GM18517 (cell line): ENCODE data around the gene POM121.
A peak's percentile ranks its signal among the peaks of the same experiment; 100 is the strongest.
"Not testable (repeated sequence)": the region's sequence is repeated elsewhere in the genome, so short reads cannot be mapped to it uniquely, and the experiment has no call there.

ENCODE experiments used
- ATAC-seq: cut with Tn5 transposase; IDR thresholded peaks from one replicate; pipeline ENCODE4 v1.9.1; 2021; ENCODE audit warnings: mild to moderate bottlenecking, moderate library complexity; ENCODE audit not compliant: unreplicated experiment

The POM121 gene

DNA sequence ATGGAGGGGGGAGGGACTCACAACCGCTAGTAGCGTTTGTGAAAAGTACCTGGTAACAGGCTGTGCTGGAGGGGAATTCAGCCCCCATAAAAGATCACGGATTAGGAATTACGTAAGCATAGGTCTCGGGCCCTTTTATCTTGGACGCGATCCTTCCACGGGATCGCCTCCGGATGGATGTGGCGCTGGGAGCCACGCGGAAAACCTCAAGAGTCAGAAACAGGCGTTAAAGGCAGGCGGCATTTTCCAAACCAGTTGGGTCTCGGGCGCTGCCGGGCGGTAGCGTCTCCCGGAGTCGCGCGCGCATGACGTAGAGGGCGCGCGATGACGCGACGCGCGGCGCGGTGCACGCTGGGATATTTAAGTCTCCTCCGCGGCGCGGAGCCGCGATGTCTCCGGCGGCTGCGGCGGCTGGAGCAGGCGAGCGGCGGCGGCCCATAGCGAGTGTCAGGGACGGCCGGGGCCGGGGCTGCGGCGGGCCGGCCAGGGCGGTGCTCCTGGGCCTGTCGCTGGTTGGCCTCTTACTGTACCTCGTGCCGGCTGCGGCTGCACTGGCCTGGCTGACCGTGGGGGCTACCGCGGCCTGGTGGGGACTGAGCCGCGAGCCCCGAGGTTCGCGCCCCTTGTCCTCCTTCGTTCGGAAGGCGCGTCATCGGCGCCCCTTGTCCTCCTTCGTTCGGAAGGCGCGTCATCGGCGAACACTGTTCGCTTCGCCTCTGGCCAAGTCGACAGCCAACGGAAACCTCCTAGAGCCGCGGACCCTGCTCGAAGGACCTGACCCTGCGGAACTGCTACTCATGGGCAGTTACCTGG is at the start of gene POM121:
TSS of gene POM121 (plus strand) at position 363 of the 813 bp plus-strand sequence. CDS start at position 390, 27 bp downstream.
- ATAC-seq = peak; percentile 73

DNA sequence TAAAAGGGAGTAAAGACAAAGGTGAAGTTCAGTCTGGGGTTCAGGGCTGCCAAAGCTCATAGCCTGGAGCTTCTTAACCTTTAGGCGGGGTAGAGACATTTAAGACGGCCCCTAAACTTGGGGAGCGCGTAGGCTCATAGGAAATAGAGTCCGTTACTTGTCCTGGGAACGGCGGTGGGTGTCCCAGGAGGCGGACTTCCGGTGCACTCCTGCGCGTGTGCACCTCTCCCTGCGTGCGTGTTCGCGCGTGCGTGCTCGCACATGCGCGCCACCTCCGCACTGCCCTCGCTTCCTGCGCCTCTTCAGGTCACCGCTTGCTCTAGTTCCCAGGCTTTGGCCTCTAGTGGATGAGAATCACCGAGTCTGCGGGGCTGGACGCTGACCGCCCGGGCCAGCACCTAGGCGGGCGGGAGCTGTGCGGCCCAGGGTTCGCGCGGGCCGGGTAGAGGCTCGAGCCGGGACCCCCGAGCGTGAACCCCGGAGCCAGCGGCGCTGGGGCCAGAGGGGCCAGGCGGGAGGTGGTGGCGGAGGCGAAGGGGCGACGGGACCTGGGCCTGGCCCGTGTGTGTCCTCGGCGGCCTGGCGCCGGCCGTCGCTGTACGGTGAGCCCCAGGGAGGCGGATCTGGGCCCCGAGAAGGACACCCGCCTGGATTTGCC is 45.7 kb upstream of the POM121 start:
- peak; percentile 98 for ATAC-seq

GRCh38 chr7:72879737-72880215 is 45.1 kb upstream of the POM121 start:
- ATAC-seq = not testable (repeated sequence)

GRCh38 chr7:72891750-72892149 is 33.1 kb upstream of the POM121 start:
- ATAC-seq = not testable (repeated sequence)

GRCh38 chr7:72904740-72905139 is 20.2 kb upstream of the POM121 start:
- not testable (repeated sequence) for ATAC-seq

DNA sequence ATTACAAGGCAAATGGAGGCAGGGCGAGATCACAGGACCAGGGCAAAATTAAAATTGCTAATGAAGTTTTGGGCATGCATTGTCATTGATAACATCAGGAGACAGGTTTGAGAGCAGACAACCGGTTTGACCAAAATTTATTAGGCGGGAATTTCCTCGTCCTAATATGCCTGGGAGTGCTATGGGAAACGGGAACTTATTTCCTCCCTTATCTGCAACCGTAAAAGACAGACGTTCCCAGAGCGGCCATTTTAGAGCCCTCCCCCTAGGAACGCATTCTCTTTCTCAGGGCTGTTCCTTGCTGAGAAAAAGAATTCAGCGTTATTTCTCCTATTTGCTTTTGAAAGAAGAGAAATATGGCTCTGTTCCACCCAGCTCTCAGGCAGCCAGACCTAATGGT is 16.5 kb upstream of the POM121 start:
- not testable (repeated sequence) for ATAC-seq

- not testable (repeated sequence) for ATAC-seq
Observed at GRCh38 chr7:72911395-72911794, 13.5 kb upstream of the POM121 start.

- ATAC-seq = not testable (repeated sequence)
Observed at GRCh38 chr7:72913750-72914149, 11.1 kb upstream of the POM121 start.

GRCh38 chr7:72914756-72915525 is 10.0 kb upstream of the POM121 start:
- peak; percentile 75 for ATAC-seq

DNA sequence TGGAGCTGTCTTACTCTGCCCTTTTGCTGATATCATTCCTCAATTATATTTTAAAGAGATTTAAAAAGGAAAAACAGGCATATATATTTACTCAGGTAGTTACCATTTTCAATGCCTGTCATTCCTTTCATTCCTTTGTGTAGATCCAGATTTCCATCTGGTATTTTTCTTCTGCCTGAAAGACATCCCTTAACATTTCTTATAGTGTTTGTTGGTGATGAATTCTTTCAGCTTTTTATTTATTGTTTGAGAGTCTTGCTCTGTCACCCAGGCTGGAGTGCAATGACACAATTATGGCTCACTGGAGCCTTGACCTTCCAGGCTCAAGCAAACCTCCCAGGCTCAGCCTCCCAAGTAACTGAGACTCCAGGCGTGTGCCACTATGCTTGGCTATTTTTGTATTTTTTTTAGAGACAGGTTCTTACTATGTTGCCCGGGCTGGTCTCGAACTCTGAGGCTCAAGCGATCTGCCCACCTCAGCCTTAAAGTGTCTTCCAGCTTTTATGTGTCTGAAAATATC is 5.6 kb upstream of the POM121 start:
- no peak for ATAC-seq

GRCh38 chr7:72924386-72924732 is 536 bp upstream of the POM121 start:
- ATAC-seq = peak; percentile 17

- no peak for ATAC-seq
Observed at GRCh38 chr7:72925546-72926120, 738 bp downstream of the POM121 start.

DNA sequence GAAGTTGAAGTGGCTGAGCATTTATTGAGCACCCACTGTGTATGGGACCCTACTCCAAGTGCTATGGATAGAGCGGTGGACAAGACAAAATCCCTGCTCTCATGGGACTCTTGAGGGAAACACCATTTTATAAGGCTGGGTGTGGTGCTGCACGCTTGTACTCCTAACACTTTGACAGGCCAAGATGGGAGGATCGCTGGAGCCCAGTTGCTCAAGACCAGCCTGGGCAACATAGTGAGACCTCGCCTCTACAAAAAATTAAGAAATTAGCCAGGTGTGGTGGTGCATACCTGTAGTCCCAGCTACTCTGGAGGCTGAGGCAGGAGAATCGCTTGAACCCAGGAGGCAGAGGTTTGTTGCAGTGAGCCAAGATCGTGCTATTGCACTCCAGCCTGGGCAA is 2.9 kb downstream of the POM121 start:
- not testable (repeated sequence) for ATAC-seq

GRCh38 chr7:72928216-72928615 is 3.3 kb downstream of the POM121 start:
- ATAC-seq = not testable (repeated sequence)

- ATAC-seq = not testable (repeated sequence)
Observed at GRCh38 chr7:72942022-72942705, 17.3 kb downstream of the POM121 start.

GRCh38 chr7:72942956-72943355 is 18.1 kb downstream of the POM121 start:
- not testable (repeated sequence) for ATAC-seq

DNA sequence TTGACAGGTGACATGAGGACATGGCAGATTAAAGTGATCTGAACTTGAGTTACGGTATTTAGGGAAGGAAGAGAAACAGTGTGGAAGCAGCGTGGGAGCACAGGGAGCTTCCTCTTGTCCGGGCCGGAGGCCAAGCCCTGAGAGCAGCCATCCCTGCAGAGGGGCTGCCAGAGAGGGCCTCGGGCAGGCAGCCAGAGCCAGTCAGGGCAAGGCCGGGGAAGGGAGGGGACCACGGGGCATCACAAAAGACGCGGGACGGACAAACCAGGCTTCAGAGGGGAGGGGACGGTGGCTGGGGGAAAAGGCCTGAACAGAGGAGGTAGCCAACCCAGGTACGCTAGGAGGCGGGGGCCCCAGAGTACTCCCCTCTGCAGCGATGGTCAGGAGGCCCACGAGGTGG is 20.0 kb downstream of the POM121 start:
- not testable (repeated sequence) for ATAC-seq

DNA sequence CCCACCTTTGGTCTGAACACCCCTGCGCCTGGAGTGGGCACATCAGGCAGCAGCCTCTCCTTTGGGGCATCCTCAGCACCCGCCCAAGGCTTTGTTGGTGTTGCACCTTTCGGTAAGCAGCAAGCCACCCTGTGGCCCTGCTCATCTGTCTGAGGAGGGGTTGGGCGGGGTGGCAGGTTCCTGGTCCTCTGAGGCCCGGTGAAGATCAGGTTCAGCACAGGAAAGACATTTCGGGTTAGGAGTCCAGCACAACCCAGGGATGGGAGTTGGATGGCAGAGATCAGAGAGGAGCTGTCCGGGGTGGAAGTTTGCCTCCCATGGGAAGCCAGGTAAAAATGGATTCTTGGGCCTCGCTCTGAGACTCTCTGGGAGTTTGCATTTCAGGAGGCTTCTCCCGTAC is 20.7 kb downstream of the POM121 start:
- ATAC-seq = not testable (repeated sequence)

GRCh38 chr7:72946130-72946745 is 21.3 kb downstream of the POM121 start:
- ATAC-seq = not testable (repeated sequence)

DNA sequence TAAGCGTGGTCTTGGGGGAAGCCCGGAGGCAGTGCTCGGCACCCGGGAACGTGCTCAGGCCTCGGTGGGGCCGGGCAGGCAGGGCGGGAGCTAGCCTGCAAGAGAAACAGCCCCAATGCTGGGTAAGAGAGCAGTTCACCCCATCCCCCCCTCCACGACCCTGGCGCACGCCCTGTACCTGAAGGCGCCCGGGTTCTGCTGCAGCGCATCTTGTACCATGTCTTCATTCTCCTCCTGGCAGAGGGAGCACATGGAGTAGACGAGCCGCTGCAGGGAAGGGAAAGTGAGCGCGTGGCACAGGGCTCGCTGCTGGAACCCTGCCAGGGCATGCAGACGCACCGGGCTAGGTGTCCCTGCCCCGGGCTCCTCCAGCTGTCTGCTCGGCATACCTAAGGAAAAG is 23.8 kb downstream of the POM121 start:
- not testable (repeated sequence) for ATAC-seq
